ENCODE results near the gene SMARCD2. TPM values are rescaled to one million over a fixed set of nuclear protein-coding genes. Genes with fewer than 3 reads are reported as not detected.

Gene SMARCD2
- total RNA-seq, 4 donors from 2014 or later = 124 to 193 (median 151) TPM

GRCh38 chr17:63792055-63792729 lies 50.3 kb downstream of the SMARCD2 start:
- Histone ChIP-seq H3K9me3 (no peaks in the 10 kb centered on the region), H3K36me3 (peaks cover 0 to 99% (median 0%) of the 10 kb centered on the region in 3 donors), H3K4me3 (no peak overlapping the region), H3K27ac (no peak overlapping the region), H3K4me1 (no peaks in the 10 kb centered on the region), H3K27me3 (no peaks in the 10 kb centered on the region)
- no peak for DNase-seq
- TF ChIP-seq POLR2A (IDR thresholded peaks at IDR 0.05) (no peak), CTCF (IDR thresholded peaks at IDR 0.05) (no peak)

GRCh38 chr17:63790057-63790456 lies 52.4 kb downstream of the SMARCD2 start:
- no peaks in the 10 kb centered on the region for H3K4me1 ChIP-seq
- H3K36me3 ChIP-seq = peaks cover 0 to 84% (median 0%) of the 10 kb centered on the region in 3 donors
- H3K4me3 ChIP-seq = no peak overlapping the region
- H3K9me3 ChIP-seq = no peaks in the 10 kb centered on the region
- TF ChIP-seq POLR2A (IDR thresholded peaks at IDR 0.05) (no peak), CTCF (IDR thresholded peaks at IDR 0.05) (no peak)
- H3K27me3 ChIP-seq = no peaks in the 10 kb centered on the region
- no peak overlapping the region for H3K27ac ChIP-seq
- DNase-seq = no peak

GRCh38 chr17:63786971-63787711 lies 55.3 kb downstream of the SMARCD2 start:
- peaks cover 0 to 68% (median 0%) of the 10 kb centered on the region in 3 donors for H3K36me3 ChIP-seq
- no peak for DNase-seq

GRCh38 chr17:63786117-63786516 lies 56.4 kb downstream of the SMARCD2 start:
- Histone ChIP-seq H3K27me3 (no peaks in the 10 kb centered on the region), H3K27ac (no peak overlapping the region), H3K4me3 (no peak overlapping the region), H3K9me3 (no peaks in the 10 kb centered on the region), H3K4me1 (no peaks in the 10 kb centered on the region), H3K36me3 (peaks cover 0 to 58% (median 0%) of the 10 kb centered on the region in 3 donors)
- no peak for DNase-seq
- TF ChIP-seq CTCF (IDR thresholded peaks at IDR 0.05) (no peak), POLR2A (IDR thresholded peaks at IDR 0.05) (no peak)

More at GRCh38 chr17:63786971-63787711, 55.3 kb downstream of the SMARCD2 start:
- Histone ChIP-seq H3K9me3 (no peaks in the 10 kb centered on the region), H3K27me3 (no peaks in the 10 kb centered on the region), H3K27ac (no peak overlapping the region), H3K4me3 (no peak overlapping the region), H3K4me1 (no peaks in the 10 kb centered on the region)
- TF ChIP-seq POLR2A (IDR thresholded peaks at IDR 0.05) = no peak
- TF ChIP-seq CTCF (IDR thresholded peaks at IDR 0.05) = no peak

GRCh38 chr17:63785556-63785955 lies 56.9 kb downstream of the SMARCD2 start:
- Histone ChIP-seq H3K4me3 (no peak overlapping the region), H3K27me3 (no peaks in the 10 kb centered on the region), H3K27ac (no peak overlapping the region), H3K9me3 (no peaks in the 10 kb centered on the region), H3K4me1 (no peaks in the 10 kb centered on the region), H3K36me3 (peaks cover 0 to 52% (median 0%) of the 10 kb centered on the region in 3 donors)
- no peak for TF ChIP-seq POLR2A (IDR thresholded peaks at IDR 0.05)
- TF ChIP-seq CTCF (IDR thresholded peaks at IDR 0.05) = no peak
- DNase-seq = no peak
